ENCODE data around the gene TBC1D20.
"Not testable (repeated sequence)": the region's sequence is repeated elsewhere in the genome, so short reads cannot be mapped to it uniquely, and the experiment has no call there.

TBC1D20 gene

DNA sequence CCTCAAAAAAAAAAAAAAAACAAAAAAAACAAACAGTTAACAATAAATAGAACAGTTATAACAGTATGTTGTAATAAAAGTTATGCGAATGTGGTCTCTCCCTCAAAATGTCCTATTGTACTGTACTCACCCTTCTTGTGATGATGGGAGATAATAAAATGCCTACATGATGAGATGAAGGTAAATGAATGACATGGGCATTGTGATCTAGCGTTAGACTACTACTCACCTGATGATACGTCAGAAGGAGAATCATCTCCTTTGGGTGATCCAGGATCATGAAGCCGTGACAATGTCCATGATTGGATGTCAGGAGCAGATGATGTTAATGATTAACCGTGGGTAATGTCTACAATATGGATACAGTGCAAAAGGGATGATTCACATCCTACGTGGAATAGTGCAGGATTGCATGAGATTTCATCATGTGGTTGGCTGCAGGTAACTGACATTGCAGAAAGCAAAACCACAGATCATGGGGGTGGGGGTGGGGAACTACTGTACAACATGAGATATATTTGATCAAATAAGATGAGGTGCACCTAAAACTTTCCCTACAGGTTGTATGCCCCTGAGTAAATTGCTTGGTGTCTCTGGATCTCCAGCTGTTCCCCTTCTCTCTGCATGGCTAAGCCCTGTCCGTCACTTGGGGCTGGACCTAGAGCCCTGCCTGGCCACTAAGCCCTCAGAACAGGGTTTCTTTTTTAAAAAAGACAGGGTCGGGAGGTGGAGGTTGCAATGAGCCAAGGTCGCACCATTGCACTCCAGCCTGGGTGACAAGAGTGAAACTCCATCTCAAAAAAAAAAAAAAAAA, 60.4 kb downstream of the TBC1D20 start:
- no peak for DNase-seq (ENCODE audit: low read depth in 2 of 2)

DNA sequence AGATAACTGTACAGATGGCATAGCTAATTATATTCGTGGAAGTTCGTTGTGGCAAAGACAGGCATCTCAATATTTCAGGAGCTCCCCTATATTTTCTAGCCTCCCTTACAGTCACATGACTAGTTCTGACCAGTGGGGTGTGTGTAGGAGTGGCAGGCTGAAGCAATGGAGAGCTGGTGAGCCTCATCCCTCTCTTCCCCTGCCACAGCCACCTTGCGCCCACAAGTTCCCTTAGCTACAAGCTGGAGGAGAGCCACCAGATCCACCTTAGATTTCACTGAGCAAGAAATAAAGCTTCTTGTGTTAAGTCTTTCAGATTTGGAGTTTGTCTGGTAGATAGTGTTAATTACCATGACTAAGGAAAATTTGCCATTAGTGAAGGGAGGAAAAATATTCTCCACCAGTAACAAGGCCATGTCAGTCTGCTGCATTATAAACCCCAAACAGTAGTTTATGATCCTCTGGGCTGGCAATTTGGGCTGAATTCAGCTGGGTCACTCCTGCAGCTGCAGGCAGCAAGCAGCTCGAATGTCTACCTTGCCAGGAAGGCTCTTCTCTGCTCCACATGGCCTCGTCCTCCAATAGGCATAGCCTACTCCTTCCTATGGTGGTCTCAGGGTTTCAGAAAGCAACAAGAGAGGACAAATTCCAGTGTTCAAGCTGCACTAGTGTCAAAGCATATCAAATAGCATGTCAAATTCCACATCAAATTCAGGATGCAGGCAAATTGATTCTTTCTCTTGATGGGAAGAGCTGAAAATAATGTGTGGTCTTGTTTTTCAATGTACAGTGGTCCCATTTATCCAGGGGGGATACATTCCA, 61.7 kb downstream of the TBC1D20 start:
- DNase-seq (ENCODE audit: low read depth in 2 of 2) = no peak

DNA sequence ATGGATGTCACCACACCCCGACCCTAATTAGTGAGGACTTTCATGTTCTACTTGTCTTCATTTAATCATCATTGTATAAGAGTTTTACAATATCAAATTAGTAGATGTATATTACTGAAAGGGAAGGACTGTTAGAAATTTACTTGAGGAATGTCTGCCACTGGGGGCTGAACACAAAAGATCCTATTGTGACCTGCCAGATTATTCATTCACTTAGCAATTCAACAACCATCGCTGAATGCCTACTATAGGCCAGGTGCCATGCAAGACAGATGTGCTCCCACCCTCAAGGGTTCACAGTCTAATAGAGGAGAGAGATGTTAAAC, 62.2 kb downstream of the TBC1D20 start:
- DNase-seq (ENCODE audit: low read depth in 2 of 2) = no peak

DNA sequence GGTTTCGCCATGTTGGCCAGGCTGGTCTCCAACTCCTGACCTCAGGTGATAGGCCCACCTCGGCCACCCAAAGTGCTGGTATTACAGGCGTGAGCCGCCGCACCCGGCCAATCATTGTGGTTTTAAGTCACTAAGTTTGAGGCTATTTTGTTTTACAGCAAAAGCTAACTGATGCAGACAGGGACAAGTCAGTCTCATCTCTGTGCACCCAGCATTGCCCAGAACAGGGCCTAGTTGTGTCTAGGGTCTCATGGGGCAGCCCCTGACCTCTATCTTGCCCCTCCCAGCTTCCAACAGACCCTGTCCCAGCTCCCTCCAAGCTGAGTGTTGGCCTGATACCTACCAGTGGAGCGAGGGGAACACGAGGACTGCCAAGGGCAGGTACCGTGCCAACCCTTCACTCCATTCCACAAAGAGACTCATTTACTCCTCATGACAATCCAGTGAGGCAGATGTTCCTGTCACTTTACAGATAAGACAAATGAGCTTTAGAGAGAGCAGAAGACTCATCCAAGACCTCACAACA, 63.1 kb downstream of the TBC1D20 start:
- DNase-seq (ENCODE audit: low read depth in 2 of 2) = no peak

GRCh38 chr20:397432-398237, 64.7 kb downstream of the TBC1D20 start:
- DNase-seq (ENCODE audit: low read depth in 2 of 2) = no peak

DNA sequence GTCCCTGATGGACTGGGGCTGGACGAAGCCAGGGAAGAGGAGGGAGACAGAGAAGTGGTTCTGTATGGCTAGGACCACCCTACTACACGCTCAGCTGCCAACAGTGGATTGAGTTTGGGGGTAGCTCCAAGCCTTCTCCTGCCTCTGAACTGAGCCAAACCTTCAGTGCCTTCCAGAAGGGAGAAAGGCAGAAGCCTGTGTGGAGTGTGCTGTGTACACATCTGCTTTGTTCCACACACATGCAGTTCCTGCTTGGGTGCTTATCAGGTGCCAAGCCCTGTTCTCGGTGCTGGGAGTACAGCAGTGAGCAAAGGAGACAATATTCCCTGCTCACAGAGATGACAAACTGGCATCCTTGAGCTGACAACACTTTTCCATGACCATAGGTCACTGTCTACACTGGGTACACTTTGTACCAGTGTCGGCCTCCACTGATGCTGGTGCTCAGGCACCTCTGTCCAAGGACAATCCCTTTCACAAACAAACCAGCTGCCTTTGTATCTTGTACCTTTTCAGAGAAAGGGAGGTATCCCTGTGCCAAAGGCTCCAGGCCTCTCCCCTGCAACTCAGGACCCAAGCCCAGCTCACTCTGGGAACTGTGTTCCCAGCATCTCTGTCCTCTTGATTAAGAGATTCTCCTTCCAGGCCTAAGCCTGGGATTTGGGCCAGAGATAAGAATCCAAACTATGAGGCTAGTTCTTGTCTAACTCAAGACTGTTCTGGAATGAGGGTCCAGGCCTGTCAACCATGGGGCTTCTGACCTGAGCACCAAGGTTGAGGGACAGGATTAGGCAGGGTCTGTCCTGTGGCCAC, 65.5 kb downstream of the TBC1D20 start:
- DNase-seq (ENCODE audit: low read depth in 2 of 2) = no peak

- no peak for DNase-seq (ENCODE audit: low read depth in 2 of 2)
Measured at GRCh38 chr20:396252-396618, 66.1 kb downstream of the TBC1D20 start.

DNA sequence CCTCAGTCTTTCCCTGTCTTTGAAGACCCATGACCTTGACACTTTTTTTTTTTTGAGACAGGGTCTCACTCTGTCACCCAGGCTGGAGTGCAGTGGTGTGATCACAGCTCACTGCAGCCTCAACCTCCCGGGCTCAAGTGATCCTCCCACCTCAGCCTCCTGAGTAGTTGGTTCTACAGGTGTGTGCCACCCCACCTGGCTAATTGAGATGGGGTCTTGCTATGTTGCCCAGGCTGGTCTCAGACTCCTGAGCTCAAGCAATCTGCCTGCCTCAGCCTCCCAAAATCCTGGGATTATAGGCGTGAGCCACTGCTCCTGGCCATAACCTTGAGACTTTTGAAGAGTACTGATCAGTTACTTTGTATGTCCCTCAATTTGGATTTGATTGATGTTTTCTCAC, 69.0 kb downstream of the TBC1D20 start:
- DNase-seq (ENCODE audit: low read depth in 2 of 2) = not testable (repeated sequence)

GRCh38 chr20:391041-391711, 71.2 kb downstream of the TBC1D20 start:
- DNase-seq (ENCODE audit: low read depth in 2 of 2) = no peak

GRCh38 chr20:389220-389619, 73.1 kb downstream of the TBC1D20 start:
- DNase-seq (ENCODE audit: low read depth in 2 of 2) = no peak

DNA sequence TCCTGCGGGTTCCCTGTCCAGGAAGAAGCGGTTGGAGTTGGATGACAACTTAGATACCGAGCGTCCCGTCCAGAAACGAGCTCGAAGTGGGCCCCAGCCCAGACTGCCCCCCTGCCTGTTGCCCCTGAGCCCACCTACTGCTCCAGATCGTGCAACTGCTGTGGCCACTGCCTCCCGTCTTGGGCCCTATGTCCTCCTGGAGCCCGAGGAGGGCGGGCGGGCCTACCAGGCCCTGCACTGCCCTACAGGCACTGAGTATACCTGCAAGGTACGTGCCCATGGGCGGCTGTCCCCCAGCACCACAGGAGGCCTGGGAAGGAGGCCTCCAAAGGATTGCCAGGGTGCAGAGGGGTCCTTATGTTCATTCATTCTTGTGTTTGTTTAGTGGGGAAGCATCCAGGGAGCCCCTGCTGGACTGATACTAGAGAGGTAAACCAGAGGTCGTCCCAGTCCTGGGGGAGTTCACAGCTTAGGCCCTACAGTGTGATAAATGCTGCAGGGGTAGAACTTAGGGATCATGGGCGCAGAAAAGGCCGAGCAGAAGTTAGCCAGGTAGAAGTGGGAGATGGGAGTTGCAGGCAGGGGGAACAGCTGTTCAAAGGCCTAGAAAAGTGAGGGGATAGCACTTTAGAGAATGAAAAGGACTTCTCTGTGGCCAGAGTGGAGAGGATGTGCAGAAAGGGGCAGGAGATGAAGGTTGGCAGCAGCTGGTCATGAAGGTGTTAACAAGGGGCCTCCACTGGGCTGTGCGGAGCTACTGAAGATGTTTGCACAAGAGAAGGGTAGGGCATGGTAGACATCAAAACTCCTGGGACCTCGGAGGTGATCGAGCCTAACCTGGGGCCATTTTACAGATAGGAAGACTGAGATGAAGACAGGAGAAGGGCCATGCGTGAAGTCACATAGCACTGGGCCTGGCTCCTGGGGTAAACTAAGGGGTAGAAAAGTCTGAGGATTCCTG, 74.0 kb downstream of the TBC1D20 start:
- no peak for DNase-seq (ENCODE audit: low read depth in 2 of 2)

- DNase-seq (ENCODE audit: low read depth in 2 of 2) = no peak
Measured at GRCh38 chr20:387520-387919, 74.8 kb downstream of the TBC1D20 start.

DNA sequence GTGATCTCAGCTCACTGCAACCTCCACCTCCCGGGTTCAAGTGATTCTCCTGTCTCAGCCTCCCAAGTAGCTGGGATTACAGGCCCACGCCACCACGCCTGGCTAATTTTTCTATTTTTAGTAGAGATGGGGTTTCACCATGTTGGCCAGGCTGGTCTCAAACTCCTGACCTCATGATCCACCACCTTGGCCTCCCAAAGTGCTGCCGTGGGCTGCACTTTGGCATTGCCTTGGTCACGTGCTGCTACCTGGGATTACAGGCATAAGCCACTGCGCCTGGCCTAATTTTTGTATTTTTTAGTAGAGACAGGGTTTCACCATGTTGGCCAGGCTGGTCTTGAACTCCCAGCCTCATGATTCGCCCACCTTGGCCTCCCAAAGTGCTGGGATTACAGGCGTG, 75.7 kb downstream of the TBC1D20 start:
- not testable (repeated sequence) for DNase-seq (ENCODE audit: low read depth in 2 of 2)
